Choroid plexus epithelial cell (primary cell): ENCODE results near the gene DLL4.

ENCODE experiments used
- DNase-seq: peaks from one replicate; pipeline ENCODE4 v3.0.0-alpha.2; 2010; ENCODE audit warnings: low read depth
- H3K4me3 ChIP-seq: 2 replicates; pipeline ENCODE4 v1.5.1; 2011; ENCODE audit warnings: low read depth, mild to moderate bottlenecking, control low read depth, low read length, moderate library complexity
- TF ChIP-seq, protein P1 (sequence below): conservative IDR thresholded peaks from 2 replicates; pipeline ENCODE4 v1.5.1; 2011; ENCODE audit warnings: low read depth, mild to moderate bottlenecking, control low read depth, inconsistent platforms, low read length, moderate library complexity

Gene DLL4

GRCh38 chr15:40928821-40929659 is at the start of gene DLL4:
TSS of gene DLL4 (plus strand) at chr15:40929340. CDS start at chr15:40929669, 329 bp downstream.
- peak; percentile 51 for DNase-seq
- peak within 1 kb of the TSS; percentile 41 for H3K4me3 ChIP-seq
- TF ChIP-seq, protein P1, sequence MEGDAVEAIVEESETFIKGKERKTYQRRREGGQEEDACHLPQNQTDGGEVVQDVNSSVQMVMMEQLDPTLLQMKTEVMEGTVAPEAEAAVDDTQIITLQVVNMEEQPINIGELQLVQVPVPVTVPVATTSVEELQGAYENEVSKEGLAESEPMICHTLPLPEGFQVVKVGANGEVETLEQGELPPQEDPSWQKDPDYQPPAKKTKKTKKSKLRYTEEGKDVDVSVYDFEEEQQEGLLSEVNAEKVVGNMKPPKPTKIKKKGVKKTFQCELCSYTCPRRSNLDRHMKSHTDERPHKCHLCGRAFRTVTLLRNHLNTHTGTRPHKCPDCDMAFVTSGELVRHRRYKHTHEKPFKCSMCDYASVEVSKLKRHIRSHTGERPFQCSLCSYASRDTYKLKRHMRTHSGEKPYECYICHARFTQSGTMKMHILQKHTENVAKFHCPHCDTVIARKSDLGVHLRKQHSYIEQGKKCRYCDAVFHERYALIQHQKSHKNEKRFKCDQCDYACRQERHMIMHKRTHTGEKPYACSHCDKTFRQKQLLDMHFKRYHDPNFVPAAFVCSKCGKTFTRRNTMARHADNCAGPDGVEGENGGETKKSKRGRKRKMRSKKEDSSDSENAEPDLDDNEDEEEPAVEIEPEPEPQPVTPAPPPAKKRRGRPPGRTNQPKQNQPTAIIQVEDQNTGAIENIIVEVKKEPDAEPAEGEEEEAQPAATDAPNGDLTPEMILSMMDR, result no peak

GRCh38 chr15:40879609-40880008 is 49.5 kb upstream of the DLL4 start:
- H3K4me3 ChIP-seq, result no peak overlapping the region
- TF ChIP-seq, protein P1, result no peak
- DNase-seq, result no peak

GRCh38 chr15:40881351-40881750 is 47.8 kb upstream of the DLL4 start:
- TF ChIP-seq, protein P1, result no peak
- no peak for DNase-seq
- no peak overlapping the region for H3K4me3 ChIP-seq

GRCh38 chr15:40886586-40886985 is 42.6 kb upstream of the DLL4 start:
- TF ChIP-seq, protein P1, result no peak
- H3K4me3 ChIP-seq, result no peak overlapping the region
- no peak for DNase-seq

DNA sequence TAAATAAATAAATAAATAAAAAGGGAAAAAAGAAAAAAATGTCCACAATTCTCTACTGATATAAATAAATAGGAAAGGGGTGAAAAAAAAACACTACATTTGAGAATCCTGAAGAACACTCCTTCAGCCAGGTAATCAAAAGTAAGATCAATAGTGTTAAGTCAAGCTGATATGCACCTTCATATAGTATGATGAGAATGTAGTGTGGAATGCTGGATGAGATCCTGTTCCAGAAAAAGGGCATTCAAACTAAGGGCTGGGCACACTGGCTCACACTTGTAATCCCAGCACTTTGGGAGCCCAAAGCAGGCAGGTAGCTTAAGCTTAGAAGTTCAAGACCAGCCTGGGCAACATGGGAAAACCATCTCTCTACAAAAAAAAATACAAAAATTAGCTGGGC is 40.0 kb upstream of the DLL4 start:
- no peak overlapping the region for H3K4me3 ChIP-seq
- DNase-seq, result no peak
- TF ChIP-seq, protein P1, result no peak

DNA sequence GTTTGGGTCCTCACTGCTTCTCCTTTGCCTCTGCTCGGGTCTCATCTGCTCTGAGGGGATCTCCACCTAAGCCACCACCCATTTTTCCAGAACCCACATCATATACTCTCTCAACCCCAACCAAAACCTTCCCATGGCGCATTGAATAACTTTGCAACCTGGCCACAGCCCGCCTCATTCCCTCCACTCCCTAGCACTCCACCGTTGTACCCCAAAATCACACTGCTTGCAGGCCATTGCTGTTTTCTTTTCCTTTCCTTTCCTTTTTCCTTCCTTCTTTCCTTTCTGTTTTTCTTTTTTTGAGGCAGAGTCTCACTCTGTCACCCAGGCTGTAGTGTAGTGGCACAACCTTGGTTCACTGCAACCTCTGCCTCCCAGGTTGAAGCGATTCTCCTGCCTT is 38.0 kb upstream of the DLL4 start:
- no peak for DNase-seq
- TF ChIP-seq, protein P1, result no peak
- no peak overlapping the region for H3K4me3 ChIP-seq
